HG03135 (cell line): ENCODE results near the gene FAM81A.
"Not testable (repeated sequence)": the region's sequence is repeated elsewhere in the genome, so short reads cannot be mapped to it uniquely, and the experiment has no call there.

Experiments
- ATAC-seq: cut with Tn5 transposase; IDR thresholded peaks from one replicate; pipeline ENCODE4 v1.9.1; 2021; ENCODE audit warnings: mild to moderate bottlenecking, moderate library complexity; ENCODE audit not compliant: unreplicated experiment

Gene FAM81A

GRCh38 chr15:59437817-59438624 lies at the start of gene FAM81A:
Gene FAM81A (plus strand): TSS chr15:59438186. CDS start chr15:59458627, 20,441 bp downstream.
- peak; percentile 73 for ATAC-seq

GRCh38 chr15:59388670-59389069 lies 49.3 kb upstream of the FAM81A start:
- ATAC-seq = no peak

GRCh38 chr15:59392299-59392698 lies 45.7 kb upstream of the FAM81A start:
- no peak for ATAC-seq

GRCh38 chr15:59394166-59394661 lies 43.8 kb upstream of the FAM81A start:
- no peak for ATAC-seq

- ATAC-seq = no peak
Measured at GRCh38 chr15:59396211-59396610, 41.8 kb upstream of the FAM81A start.

GRCh38 chr15:59396679-59397078 lies 41.3 kb upstream of the FAM81A start:
- no peak for ATAC-seq

- ATAC-seq = no peak
Measured at GRCh38 chr15:59398220-59398619, 39.8 kb upstream of the FAM81A start.

GRCh38 chr15:59399465-59400102 lies 38.4 kb upstream of the FAM81A start:
- ATAC-seq = peak; percentile 83

GRCh38 chr15:59400103-59400813 lies 37.7 kb upstream of the FAM81A start:
- peak; percentile 18 for ATAC-seq

GRCh38 chr15:59401051-59401823 lies 36.7 kb upstream of the FAM81A start:
- ATAC-seq = not testable (repeated sequence)

- ATAC-seq = no peak
Measured at GRCh38 chr15:59401824-59402569, 36.0 kb upstream of the FAM81A start.

GRCh38 chr15:59405079-59405478 lies 32.9 kb upstream of the FAM81A start:
- ATAC-seq = no peak

- no peak for ATAC-seq
Measured at GRCh38 chr15:59406446-59406845, 31.5 kb upstream of the FAM81A start.

- ATAC-seq = no peak
Measured at GRCh38 chr15:59407946-59408345, 30.0 kb upstream of the FAM81A start.

- ATAC-seq = no peak
Measured at GRCh38 chr15:59410391-59410896, 27.5 kb upstream of the FAM81A start.

GRCh38 chr15:59413577-59413976 lies 24.4 kb upstream of the FAM81A start:
- ATAC-seq = no peak

GRCh38 chr15:59416816-59417215 lies 21.2 kb upstream of the FAM81A start:
- ATAC-seq = no peak

- ATAC-seq = no peak
Measured at GRCh38 chr15:59419170-59419569, 18.8 kb upstream of the FAM81A start.

GRCh38 chr15:59420108-59420507 lies 17.9 kb upstream of the FAM81A start:
- no peak for ATAC-seq
